HG03025 (cell line): ENCODE data around the gene FASTKD1.

Experiments used
- ATAC-seq: cut with Tn5 transposase; IDR thresholded peaks from one replicate; pipeline ENCODE4 v1.9.1; 2021; ENCODE audit warnings: mild to moderate bottlenecking, moderate library complexity; ENCODE audit not compliant: unreplicated experiment, low FRiP score

FASTKD1 gene

GRCh38 chr2:169509955-169510354, 63.7 kb downstream of the FASTKD1 start:
- ATAC-seq: no peak

GRCh38 chr2:169509298-169509885, 64.3 kb downstream of the FASTKD1 start, which contains the start of gene KLHL41:
Gene KLHL41 (plus strand): TSS chr2:169509702. CDS start chr2:169509779, 77 bp downstream.
- no peak for ATAC-seq

GRCh38 chr2:169507698-169508097, 66.0 kb downstream of the FASTKD1 start:
- ATAC-seq: no peak

- ATAC-seq: no peak
Observed at GRCh38 chr2:169504651-169505050, 69.0 kb downstream of the FASTKD1 start.

GRCh38 chr2:169495310-169495928, 78.2 kb downstream of the FASTKD1 start:
- no peak for ATAC-seq

GRCh38 chr2:169493360-169493759, 80.3 kb downstream of the FASTKD1 start:
- no peak for ATAC-seq

GRCh38 chr2:169491378-169491777, 82.3 kb downstream of the FASTKD1 start:
- no peak for ATAC-seq

GRCh38 chr2:169490834-169491233, 82.8 kb downstream of the FASTKD1 start:
- no peak for ATAC-seq

GRCh38 chr2:169486487-169486886, 87.2 kb downstream of the FASTKD1 start:
- no peak for ATAC-seq

GRCh38 chr2:169485650-169486138, 88.0 kb downstream of the FASTKD1 start:
- ATAC-seq: no peak

- ATAC-seq: no peak
Observed at GRCh38 chr2:169480079-169480465, 93.6 kb downstream of the FASTKD1 start.
